Measurements from ENCODE around the gene SLC24A3.

- TF ChIP-seq, protein P1, sequence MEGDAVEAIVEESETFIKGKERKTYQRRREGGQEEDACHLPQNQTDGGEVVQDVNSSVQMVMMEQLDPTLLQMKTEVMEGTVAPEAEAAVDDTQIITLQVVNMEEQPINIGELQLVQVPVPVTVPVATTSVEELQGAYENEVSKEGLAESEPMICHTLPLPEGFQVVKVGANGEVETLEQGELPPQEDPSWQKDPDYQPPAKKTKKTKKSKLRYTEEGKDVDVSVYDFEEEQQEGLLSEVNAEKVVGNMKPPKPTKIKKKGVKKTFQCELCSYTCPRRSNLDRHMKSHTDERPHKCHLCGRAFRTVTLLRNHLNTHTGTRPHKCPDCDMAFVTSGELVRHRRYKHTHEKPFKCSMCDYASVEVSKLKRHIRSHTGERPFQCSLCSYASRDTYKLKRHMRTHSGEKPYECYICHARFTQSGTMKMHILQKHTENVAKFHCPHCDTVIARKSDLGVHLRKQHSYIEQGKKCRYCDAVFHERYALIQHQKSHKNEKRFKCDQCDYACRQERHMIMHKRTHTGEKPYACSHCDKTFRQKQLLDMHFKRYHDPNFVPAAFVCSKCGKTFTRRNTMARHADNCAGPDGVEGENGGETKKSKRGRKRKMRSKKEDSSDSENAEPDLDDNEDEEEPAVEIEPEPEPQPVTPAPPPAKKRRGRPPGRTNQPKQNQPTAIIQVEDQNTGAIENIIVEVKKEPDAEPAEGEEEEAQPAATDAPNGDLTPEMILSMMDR (IDR thresholded peaks at IDR 0.05; ENCODE audit: low read depth, low read length), result no peak
- TF ChIP-seq POLR2A (IDR thresholded peaks at IDR 0.05; ENCODE audit: extremely low read depth, insufficient read length), result no peak
- TF ChIP-seq, protein P2, sequence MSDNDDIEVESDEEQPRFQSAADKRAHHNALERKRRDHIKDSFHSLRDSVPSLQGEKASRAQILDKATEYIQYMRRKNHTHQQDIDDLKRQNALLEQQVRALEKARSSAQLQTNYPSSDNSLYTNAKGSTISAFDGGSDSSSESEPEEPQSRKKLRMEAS (IDR thresholded peaks at IDR 0.05; ENCODE audit: low read depth, low read length), result no peak
These were observed 365.2 kb downstream of the SLC24A3 start for GRCh38 chr20:19577692-19578091.

Measured in NB4 (cell line).